Activated CD8-positive, alpha-beta T cell treated with anti-CD3 and anti-CD28 coated beads for 36 hours (primary cell): Measurements from ENCODE around the gene OR52W1. TPM values are rescaled to one million over a fixed set of nuclear protein-coding genes. Genes with fewer than 3 reads are reported as not detected.
"Not testable (repeated sequence)": the region's sequence is repeated elsewhere in the genome, so short reads cannot be mapped to it uniquely, and the experiment has no call there.

ENCODE experiments used
- ATAC-seq: fragments of 200-7000 bp; cut with Tn5 transposase; one replicate; pipeline ENCODE4 v1.10.0; 2021; ENCODE audit warnings: mild to moderate bottlenecking, moderate library complexity
- CTCF ChIA-PET: fragments of 350-600 bp; sonication (Branson Sonifier 250); formaldehyde crosslinking; loops from one replicate; lab custom pipeline; 2021; ENCODE audit warnings: antibody characterized with exemption; lab: Charles Lee
- POLR2A ChIA-PET: fragments of 350-600 bp; sonication (Branson Sonifier 250); formaldehyde crosslinking; loops from one replicate; lab custom pipeline; 2021; ENCODE audit warnings: antibody characterized with exemption; lab: Charles Lee
- DNase-seq: peaks from one replicate; pipeline ENCODE4 v3.0.0-alpha.2; 2020
- H3K27ac Mint-ChIP-seq: one replicate; pipeline ENCODE4 v1.8.0; 2021; ENCODE audit warnings: mild to moderate bottlenecking, mixed read lengths
- H3K27me3 Mint-ChIP-seq: one replicate; pipeline ENCODE4 v1.8.0; 2021; ENCODE audit warnings: mixed read lengths
- H3K36me3 Mint-ChIP-seq: one replicate; pipeline ENCODE4 v1.8.0; 2021; ENCODE audit warnings: low read depth, mixed read lengths
- H3K4me1 Mint-ChIP-seq: one replicate; pipeline ENCODE4 v1.8.0; 2021; ENCODE audit warnings: low read depth, mixed read lengths
- H3K4me3 Mint-ChIP-seq: one replicate; pipeline ENCODE4 v1.8.0; 2021; ENCODE audit warnings: mild to moderate bottlenecking, moderate library complexity, mixed read lengths
- H3K9me3 Mint-ChIP-seq: one replicate; pipeline ENCODE4 v1.8.0; 2021; ENCODE audit warnings: mixed read lengths
- intact Hi-C: fragments of 100-400 bp; cut with micrococcal nuclease; formaldehyde crosslinking; loops from one replicate; pipeline ENCODE4 v1.10.0; 2022
- total RNA-seq, 2 experiments: library from RNA; stranded (reverse); gene quantifications; one replicate each; pipeline ENCODE4 v1.2.3, GENCODE V29; 2021
- TF ChIP-seq, protein P1 (sequence below): fragments of 200-600 bp; IDR thresholded peaks from one replicate; pipeline ENCODE4 v1.8.0; 2022; ENCODE audit warnings: antibody characterized with exemption, mild to moderate bottlenecking

OR52W1 gene
- total RNA-seq, 2 experiments from 2014 or later, result not detected

DNA sequence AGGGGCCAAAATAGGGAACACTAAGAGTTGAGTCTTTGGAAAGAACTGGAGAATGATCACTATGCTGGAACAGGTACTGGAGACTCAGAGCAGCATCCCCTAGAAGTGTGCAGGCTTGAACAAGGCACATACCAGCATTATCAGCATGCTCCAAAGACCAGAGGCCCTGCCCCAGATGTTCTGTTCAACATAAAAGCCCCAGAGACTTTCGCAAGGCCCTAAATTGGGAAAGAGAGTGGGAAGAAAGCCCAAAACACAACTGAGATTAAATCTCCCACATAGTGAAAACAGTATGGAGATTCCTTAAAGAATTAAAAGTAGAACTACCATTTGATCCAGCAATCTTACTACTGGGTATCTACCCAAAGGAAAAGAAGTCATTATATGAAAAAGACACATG, 49.2 kb downstream of the OR52W1 start:
- ATAC-seq (no peak), DNase-seq (no peak)
- Mint-ChIP-seq H3K36me3 (no peaks in the 10 kb centered on the region), H3K4me3 (no peak overlapping the region), H3K27me3 (peaks cover 2% of the 10 kb centered on the region), H3K9me3 (no peaks in the 10 kb centered on the region), H3K4me1 (no peaks in the 10 kb centered on the region), H3K27ac (no peak overlapping the region)
- ChIA-PET CTCF (interaction anchor here (7.4 kb wide), 1 partner anchor 114 kb away, joined by 70 read pairs; no protein-coding TSS in a partner anchor), POLR2A (no interaction called here)
- intact Hi-C loops, result no loop called here
- TF ChIP-seq, protein P1, sequence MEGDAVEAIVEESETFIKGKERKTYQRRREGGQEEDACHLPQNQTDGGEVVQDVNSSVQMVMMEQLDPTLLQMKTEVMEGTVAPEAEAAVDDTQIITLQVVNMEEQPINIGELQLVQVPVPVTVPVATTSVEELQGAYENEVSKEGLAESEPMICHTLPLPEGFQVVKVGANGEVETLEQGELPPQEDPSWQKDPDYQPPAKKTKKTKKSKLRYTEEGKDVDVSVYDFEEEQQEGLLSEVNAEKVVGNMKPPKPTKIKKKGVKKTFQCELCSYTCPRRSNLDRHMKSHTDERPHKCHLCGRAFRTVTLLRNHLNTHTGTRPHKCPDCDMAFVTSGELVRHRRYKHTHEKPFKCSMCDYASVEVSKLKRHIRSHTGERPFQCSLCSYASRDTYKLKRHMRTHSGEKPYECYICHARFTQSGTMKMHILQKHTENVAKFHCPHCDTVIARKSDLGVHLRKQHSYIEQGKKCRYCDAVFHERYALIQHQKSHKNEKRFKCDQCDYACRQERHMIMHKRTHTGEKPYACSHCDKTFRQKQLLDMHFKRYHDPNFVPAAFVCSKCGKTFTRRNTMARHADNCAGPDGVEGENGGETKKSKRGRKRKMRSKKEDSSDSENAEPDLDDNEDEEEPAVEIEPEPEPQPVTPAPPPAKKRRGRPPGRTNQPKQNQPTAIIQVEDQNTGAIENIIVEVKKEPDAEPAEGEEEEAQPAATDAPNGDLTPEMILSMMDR, result no peak

DNA sequence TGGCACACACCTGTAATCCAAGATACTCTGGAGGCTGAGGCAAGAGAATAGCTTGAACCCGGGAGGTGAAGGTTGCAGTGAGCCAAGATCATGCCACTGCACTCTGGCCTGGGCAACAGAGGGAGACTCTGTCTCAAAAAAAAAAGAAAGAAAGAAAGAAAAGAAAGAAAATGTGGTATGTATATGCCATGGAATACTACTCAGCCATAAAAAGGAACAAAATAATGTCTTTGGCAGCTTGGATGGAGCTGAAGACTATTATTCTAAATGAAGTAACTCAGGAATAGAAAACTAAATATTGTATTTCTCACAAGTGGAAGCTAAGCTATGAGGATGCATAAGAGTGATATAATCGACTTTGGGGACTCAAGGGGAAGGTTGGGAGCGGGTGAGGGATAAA, 49.9 kb downstream of the OR52W1 start:
- H3K4me3 Mint-ChIP-seq, POLR2A ChIA-PET, intact Hi-C loops, DNase-seq, ATAC-seq, H3K9me3 Mint-ChIP-seq, H3K4me1 Mint-ChIP-seq, H3K27ac Mint-ChIP-seq, H3K36me3 Mint-ChIP-seq, H3K27me3 Mint-ChIP-seq: not testable (repeated sequence)
- CTCF ChIA-PET, result interaction anchor here (1.0 to 8.7 kb wide), 3 partner anchors 34 to 113 kb away, joined by 3 to 106 read pairs (median 70); no protein-coding TSS in a partner anchor

Other genes starting within 250 kb of the OR52W1 start
- gene OR56A5, start 230.7 kb upstream of the OR52W1 start, total RNA-seq, result not detected
- not detected for gene OR52L1, start 212.2 kb upstream of the OR52W1 start, total RNA-seq
- not detected for gene OR56A4, start 192.3 kb upstream of the OR52W1 start, total RNA-seq
- gene OR56A1, start 168.5 kb upstream of the OR52W1 start, total RNA-seq, result not detected
- gene OR56B4, start 91.5 kb upstream of the OR52W1 start, total RNA-seq, result not detected
- not detected for gene OR52B2, start 28.9 kb upstream of the OR52W1 start, total RNA-seq
- not detected for gene C11orf42, start 6.3 kb downstream of the OR52W1 start, total RNA-seq
- 10 to 100 TPM; 14.9 to 15.1 TPM for gene FHIP1B, start 35.4 kb downstream of the OR52W1 start, total RNA-seq
- under 1 TPM in 1 of 2 experiments, not detected in 1; 0.18 TPM for gene CNGA4, start 39.9 kb downstream of the OR52W1 start, total RNA-seq
- not detected for gene CCKBR, start 60.6 kb downstream of the OR52W1 start, total RNA-seq
- 10 to 100 TPM; 13.3 to 15.9 TPM for gene CAVIN3, start 121.3 kb downstream of the OR52W1 start, total RNA-seq
- 10 to 100 TPM; 10.6 to 11.2 TPM for gene SMPD1, start 191.2 kb downstream of the OR52W1 start, total RNA-seq
- gene APBB1, start 219.9 kb downstream of the OR52W1 start, total RNA-seq, result 10 to 100 TPM; 28.1 to 31.1 TPM
- gene HPX, start 241.8 kb downstream of the OR52W1 start, total RNA-seq, result not detected